Liver (tissue), 3 donors: ENCODE data around the gene JAK1.

Experiments used
- CTCF ChIP-seq: fragments of 150-350 bp; IDR thresholded peaks from 2 replicates; pipeline ENCODE4 v1.5.1; 2017; ENCODE audit warnings: improper control_type of control experiment, low read depth, low read length; ENCODE audit not compliant: missing input control
- GABPA ChIP-seq, 2 donors: IDR thresholded peaks in 1 of 2; conservative IDR thresholded peaks in 1 of 2; 2 replicates each; pipeline ENCODE4 v1.6.1; 2016; ENCODE audit warnings: antibody characterized with exemption in 2 of 2, mild to moderate bottlenecking in 1 of 2, moderate library complexity in 1 of 2
- MAX ChIP-seq: IDR thresholded peaks from 2 replicates; pipeline ENCODE4 v1.6.1; 2016; ENCODE audit warnings: antibody characterized with exemption
- NR2F2 ChIP-seq: IDR thresholded peaks from 2 replicates; pipeline ENCODE4 v1.6.1; 2016; ENCODE audit warnings: antibody characterized with exemption
- REST ChIP-seq: IDR thresholded peaks from 2 replicates; pipeline ENCODE4 v1.6.1; 2016; ENCODE audit warnings: antibody characterized with exemption, mild to moderate bottlenecking
- RXRA ChIP-seq, 2 donors: IDR thresholded peaks; 2 replicates each; pipeline ENCODE4 v1.6.1; 2017 to 2018; ENCODE audit warnings: antibody characterized with exemption in 2 of 2, mild to moderate bottlenecking in 1 of 2
- TAF1 ChIP-seq: conservative IDR thresholded peaks from 2 replicates; pipeline ENCODE4 v1.6.1; 2016; ENCODE audit warnings: antibody characterized with exemption, mild to moderate bottlenecking
- donor health status: healthy.
- donor health status: healthy.

- no peak for TF ChIP-seq CTCF
- TF ChIP-seq TAF1 = no peak
- no peak for TF ChIP-seq MAX
- no peak for TF ChIP-seq RXRA (IDR thresholded peaks at IDR 0.05)
- TF ChIP-seq NR2F2 = no peak
- TF ChIP-seq REST = no peak
- TF ChIP-seq GABPA (IDR thresholded peaks at IDR 0.05 in 1 of 2, conservative IDR thresholded peaks at IDR 0.05 in 1 of 2) = no peak
Observed at GRCh38 chr1:64890699-64891447, 75.5 kb downstream of the JAK1 start.
